Stimulated activated naive CD4-positive, alpha-beta T cell treated with Interleukin-2 at 50 U/mL for 16 hours (primary cell): Measurements from ENCODE around the gene WWTR1.

Source experiments
- DNase-seq: peaks from one replicate; lab custom pipeline; 2025; lab: John Stamatoyannopoulos, UW

WWTR1 gene

DNA sequence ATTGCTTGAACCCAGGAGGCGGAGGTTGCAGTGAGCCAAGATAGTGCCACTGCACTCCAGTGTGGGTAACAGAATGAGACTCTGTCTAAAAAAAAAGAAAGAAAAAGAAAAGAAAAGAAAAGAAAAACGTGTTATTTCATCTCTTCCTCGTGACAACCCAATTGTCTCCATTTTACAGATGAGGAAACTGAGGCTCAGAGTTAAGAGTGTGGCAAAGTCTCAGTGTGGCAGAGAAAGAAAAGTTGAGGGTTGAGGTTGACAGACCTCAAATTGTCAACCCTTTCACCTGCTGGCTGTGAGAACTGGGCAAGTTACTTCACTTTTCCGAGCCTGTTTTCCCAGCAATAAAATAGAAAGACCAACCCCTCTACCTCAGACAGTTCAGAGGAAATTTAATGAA, 123.7 kb downstream of the WWTR1 start:
- DNase-seq = no peak

DNA sequence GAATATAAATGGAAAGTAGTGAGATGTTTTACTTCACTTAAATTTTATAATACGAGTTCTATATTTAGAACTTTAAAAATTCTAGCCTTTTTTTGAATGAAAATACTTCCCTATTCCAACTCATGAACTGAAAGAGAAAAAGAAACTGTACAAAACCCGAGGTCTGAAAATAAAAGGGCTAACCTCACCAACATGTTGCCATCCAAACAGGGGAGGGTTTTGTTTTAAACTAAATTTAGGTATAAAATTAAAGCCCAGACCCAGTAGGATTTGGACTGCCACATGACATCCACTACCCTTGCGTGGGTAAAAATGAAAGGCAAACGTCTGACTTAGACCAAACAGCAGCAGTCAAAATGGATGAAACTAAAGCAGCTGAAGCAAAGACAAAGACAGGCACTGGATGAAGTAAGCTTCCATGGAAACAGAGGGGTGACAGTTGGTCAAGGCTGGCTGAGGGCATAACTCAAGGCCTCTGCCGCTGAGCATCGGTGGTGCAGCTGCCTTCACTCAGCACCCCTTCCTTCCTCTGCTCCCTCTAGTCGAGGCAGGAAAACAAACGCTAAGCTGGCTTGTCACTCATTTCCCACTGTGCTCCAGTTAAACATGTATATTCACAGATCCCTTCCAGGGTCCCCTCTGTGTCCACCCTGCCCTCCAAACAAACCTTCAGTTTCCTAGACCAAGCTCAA, 125.2 kb downstream of the WWTR1 start:
- DNase-seq = no peak

DNA sequence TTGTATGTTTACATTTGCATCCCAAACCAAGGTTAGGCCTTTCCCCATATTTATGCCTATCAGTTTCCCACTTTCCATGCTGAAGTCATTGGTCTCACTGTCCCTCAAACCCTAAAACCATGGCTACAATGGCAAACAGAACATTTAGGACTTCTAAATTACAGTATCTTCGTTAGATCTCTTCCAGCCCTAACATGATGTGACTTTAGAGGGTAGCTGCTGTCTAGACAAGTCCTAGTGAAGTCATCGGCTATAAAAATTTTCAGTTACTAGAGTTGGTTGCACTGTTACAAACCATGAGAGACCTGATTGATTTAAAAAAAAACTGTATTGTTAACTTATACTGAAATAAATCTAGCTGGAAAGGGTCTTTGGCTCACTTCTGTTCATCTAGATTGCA, 128.7 kb downstream of the WWTR1 start:
- no peak for DNase-seq

DNA sequence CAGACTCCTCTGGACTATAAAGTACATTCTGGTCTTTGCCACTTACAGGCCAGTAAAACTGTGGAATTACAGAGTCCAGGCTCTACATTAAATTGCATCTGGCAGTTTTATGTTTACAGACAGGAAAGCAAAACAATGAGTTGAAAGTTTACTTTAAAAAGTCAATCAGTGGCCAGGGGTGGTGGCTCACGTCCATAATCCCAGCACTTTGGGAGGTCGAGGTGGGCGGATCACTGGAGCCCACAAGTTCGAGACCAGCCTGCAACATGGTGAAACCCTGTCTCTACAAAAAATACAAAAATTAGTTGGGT, 129.5 kb downstream of the WWTR1 start:
- no peak for DNase-seq

DNA sequence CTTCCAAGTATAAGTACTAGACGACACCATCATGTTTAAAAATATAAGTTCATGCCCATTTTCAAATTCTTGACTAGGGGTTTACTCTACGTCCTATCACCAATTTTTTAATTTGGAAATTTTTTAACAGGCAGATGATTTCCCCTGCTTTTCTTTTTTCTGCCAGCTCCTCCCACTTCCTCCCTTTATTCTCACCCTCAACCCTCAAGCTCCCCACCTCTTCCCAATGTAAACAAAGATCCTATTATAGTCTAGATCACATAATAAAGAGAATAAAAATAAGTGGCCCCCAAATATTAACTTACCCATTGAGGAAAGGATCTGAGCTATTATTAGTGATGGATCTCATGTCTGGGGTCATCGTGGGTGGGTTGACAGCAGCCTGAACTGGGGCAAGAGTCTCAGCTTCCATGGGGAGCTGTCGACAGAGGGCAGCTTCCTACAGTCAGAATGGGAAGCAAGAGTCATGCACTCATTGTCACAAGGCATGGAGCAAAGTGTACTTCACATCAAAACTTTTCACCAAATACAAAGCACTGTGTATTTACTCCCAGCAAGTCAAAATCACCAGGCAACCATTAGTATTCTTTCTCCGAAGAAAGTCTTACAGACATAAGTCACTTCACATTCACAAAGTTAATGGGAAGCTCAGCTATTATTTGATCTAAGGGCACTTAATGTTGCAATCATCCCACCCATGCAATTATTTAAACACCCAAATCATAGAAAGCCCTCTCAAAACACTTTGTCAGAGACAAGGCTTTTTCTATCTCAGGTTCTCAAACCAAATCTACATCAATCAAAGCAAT, 130.1 kb downstream of the WWTR1 start:
- DNase-seq = no peak

DNA sequence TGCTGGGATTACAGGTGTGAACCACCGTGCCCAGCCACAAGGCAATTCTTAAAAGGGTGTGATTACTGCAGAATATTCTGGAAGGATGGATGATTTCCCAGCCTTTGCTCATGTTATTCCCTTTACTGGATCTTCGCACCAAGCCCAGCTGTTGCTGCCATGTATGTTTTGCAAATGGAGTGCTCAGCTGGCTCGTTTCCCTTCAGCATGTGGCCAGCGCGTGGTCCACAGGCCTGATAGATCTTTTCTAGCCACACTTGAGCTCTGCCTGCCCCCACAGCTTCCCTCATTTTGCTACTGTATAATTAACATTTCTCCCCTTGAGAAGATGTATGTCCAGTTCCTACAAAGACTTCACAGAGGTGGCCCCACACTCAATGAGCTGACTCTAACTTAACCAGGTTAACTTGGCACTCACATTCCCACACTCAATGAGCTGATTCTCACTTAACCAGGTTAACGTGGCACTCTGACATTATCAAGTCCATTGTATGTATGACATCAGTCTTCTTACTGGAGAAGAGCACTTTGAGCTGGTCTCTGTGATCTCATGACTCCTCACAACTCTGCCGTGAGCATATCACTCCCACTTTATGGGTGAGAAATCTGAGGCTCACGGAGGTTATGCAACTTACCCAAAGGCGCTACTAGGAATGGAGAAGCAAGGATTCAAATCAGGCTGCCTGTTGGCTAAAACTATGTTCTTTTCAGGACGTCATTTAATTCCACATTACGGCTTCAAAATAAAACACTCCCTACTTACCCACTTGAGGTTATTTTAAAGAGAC, 134.1 kb downstream of the WWTR1 start:
- DNase-seq = no peak

DNA sequence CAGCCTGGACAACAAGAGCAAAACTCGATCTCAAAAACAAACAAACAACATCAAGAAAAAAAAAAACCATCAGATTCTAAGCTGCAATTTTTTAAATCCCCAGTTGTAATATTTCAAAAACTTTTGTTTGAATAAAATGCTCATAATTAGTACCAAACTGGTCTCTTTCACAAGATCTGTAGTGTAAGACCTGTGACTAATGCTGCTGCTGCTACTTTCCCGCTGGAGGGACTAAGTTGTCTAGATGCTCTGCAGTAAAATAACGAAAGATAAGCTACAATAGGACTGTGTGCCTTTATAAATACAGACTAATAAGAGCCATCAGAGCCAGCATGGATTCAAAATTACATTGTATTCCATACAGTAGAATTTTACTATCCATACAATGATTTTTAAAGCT, 137.9 kb downstream of the WWTR1 start:
- DNase-seq = no peak

- no peak for DNase-seq
Measured at GRCh38 chr3:149516920-149517319, 140.9 kb downstream of the WWTR1 start.

GRCh38 chr3:149515249-149515648, 142.6 kb downstream of the WWTR1 start:
- no peak for DNase-seq

- DNase-seq = no peak
Measured at GRCh38 chr3:149514471-149514870, 143.4 kb downstream of the WWTR1 start.

- no peak for DNase-seq
Measured at GRCh38 chr3:149512073-149512782, 145.6 kb downstream of the WWTR1 start.

DNA sequence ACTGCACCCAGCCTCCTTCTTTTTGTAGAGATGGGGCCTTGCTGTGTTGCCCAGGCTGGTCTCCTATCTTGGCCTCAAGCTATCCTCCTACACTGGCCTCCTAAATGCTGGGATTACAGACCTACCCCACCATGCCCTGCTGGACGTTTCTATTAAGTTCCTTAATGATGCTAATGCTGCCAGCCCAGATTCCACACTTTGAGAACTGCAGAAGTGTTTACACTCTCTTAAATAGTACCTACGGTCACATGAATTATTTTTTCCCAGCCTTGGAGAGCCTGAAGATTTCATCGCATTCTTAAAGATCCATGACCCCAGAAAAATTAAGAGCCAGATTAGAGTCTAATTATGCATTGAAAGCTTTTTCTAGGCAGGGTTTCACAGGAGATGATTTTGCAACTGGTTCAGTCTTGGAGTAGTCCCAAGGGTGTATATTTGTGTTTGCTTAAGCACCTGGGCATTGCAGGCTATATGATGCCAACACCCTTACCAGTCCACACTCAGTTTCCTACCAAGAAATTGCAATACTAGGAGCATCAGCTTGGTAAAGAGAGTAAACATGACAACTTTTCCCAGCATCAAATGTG, 146.7 kb downstream of the WWTR1 start:
- no peak for DNase-seq

DNA sequence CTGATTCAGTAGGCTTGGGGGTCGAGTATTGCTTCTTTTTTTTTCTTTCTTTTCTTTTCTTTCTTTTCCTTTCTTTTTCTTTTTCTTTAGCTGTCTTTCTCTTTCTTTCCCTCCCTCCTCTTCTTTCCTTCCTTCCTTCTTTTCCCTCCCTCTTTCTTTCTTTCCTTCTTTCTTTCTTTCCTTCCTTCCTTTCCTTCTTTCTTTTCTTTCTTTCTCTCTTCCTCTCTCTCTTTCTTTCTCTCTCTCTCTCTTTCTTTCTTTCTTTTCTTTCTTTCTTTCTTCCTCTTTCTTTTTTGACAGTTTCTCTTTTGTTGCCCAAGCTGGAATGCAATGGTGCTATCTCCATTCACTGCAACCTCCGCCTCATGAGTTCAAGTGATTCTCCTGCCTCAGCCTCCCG, 147.3 kb downstream of the WWTR1 start:
- DNase-seq = no peak

- DNase-seq = no peak
Measured at GRCh38 chr3:149509526-149509925, 148.3 kb downstream of the WWTR1 start.

GRCh38 chr3:149507491-149508324, 150.1 kb downstream of the WWTR1 start:
- no peak for DNase-seq

DNA sequence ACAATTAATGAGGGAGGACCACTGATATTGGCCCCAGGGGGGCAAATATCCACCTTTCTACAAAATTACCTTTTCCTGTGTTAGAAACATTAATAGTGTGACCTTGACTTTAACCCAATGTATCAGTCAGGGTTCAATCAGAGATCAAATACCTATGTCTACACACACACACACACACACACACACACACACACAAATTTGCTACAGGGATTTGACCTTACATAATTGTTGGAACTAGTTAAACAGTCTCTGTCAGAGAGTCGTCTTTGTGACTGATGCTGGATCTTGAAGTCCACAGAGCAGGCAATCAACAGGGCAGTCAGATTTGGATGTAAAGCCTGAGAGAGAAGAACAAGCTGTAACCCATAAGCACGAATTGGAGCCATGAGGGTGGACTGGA, 150.9 kb downstream of the WWTR1 start:
- no peak for DNase-seq

- no peak for DNase-seq
Measured at GRCh38 chr3:149506540-149506939, 151.3 kb downstream of the WWTR1 start.

DNA sequence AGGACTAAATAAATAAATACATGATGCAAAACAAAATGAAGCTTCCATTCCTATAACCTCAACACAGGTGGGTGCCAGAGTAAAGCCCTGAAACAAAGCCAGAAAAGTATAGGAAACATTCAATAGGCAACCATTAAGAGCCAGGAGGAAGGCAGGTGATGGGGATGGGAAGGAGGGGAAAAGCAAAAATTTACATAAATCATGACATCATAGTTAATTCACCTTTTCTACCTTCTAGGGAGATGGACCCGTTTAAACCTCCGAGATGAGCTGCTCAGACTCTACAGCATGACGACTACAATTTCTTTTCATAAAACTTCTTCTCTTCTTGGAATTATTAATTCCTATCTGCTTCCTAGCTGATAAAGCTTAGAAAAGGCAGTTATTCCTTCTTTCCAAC, 155.4 kb downstream of the WWTR1 start:
- no peak for DNase-seq

DNA sequence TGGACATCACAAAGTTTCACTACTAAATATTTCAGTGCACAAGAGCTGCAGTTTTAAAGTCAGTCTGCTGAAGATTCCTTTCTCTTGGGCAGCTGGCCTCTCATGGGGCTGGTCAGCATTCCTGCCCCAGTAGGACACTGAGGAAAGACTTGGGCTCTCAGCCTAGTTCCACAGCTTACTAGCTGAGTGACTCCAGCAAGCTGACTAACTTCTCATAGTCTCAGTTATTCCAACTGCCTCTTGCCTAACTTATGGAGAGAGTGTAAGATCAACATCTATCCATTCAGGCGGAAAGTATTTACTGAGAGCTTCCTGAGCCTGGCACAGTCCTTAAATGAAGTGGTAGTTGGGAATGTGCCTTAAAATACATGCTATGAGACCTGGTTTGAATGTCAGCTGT, 156.3 kb downstream of the WWTR1 start:
- no peak for DNase-seq

DNA sequence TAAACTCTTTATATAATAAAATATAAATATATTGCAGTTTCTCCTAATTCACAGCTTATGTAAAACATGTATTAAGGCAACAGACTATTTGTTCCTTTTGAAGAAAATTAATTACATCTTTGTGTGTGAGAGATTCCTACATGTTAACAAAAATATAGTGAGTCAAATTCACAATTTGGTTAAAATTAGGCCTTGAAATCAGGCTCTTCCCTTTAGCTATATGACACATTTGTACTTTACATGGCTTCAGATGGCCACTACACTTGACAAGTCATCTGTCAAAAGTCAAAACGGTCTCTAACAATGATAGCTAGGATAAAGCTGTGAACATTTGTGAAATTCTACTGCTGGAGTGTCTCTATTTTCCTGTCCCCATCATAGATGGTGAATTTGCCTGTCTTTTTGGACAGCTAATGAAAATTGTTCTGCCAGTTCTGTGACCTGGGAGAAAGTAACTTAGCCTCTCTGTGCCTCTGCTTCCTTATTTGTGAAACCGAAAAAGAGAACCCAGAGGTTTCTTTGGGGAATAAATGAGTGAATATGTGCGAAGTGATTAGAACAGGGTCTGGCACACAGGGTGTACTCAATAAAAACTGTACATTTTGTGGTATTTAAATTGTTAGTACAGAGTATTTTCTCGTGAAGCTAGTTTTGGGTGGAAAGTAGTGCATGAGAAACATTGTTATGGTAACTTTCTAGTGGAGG, 159.7 kb downstream of the WWTR1 start:
- no peak for DNase-seq

- DNase-seq = no peak
Measured at GRCh38 chr3:149496891-149497290, 160.9 kb downstream of the WWTR1 start.
